ENCODE measurements around the gene CABLES1.

GRCh38 chr18:23183411-23184150 lies 48.3 kb downstream of the CABLES1 start:
- TF ChIP-seq CTCF (IDR thresholded peaks at IDR 0.05; ENCODE audit: insufficient read depth, low read length, poor library complexity, severe bottlenecking), result no peak
- TF ChIP-seq EZH2phosphoT487 (conservative IDR thresholded peaks at IDR 0.05; ENCODE audit: low read length), result no peak

Measured in SU-DHL-6 (cell line).